HL-60/S4 (cell line): Measurements from ENCODE around the gene CNIH1.
"Not testable (repeated sequence)": the region's sequence is repeated elsewhere in the genome, so short reads cannot be mapped to it uniquely, and the experiment has no call there.

ENCODE experiments used
- in situ Hi-C: fragments of 300-500 bp; cut with MboI; formaldehyde crosslinking; loops from 2 replicates; pipeline ENCODE4 v1.14.3; 2022; ENCODE audit warnings: low sequenced_read_pairs

CNIH1 gene

GRCh38 chr14:54392131-54392859 is 48.9 kb downstream of the CNIH1 start:
- in situ Hi-C loops: no loop called here

GRCh38 chr14:54387328-54387727 is 53.8 kb downstream of the CNIH1 start:
- in situ Hi-C loops: no loop called here

- in situ Hi-C loops: no loop called here
Measured at GRCh38 chr14:54385556-54385955, 55.6 kb downstream of the CNIH1 start.

- in situ Hi-C loops: no loop called here
Measured at GRCh38 chr14:54383835-54384234, 57.3 kb downstream of the CNIH1 start.

GRCh38 chr14:54381821-54382220 is 59.4 kb downstream of the CNIH1 start:
- in situ Hi-C loops: no loop called here

- in situ Hi-C loops: not testable (repeated sequence)
Measured at GRCh38 chr14:54380558-54380957, 60.6 kb downstream of the CNIH1 start.

- in situ Hi-C loops: not testable (repeated sequence)
Measured at GRCh38 chr14:54378893-54379292, 62.3 kb downstream of the CNIH1 start.

- in situ Hi-C loops: no loop called here
Measured at GRCh38 chr14:54377501-54377900, 63.7 kb downstream of the CNIH1 start.

GRCh38 chr14:54374117-54374884 is 66.9 kb downstream of the CNIH1 start:
- in situ Hi-C loops: no loop called here
